Measurements from ENCODE around the gene KAZALD1. TPM values are rescaled to one million over a fixed set of nuclear protein-coding genes. Genes with fewer than 3 reads are reported as not detected.

The KAZALD1 gene
- polyA plus RNA-seq, 1 of the 3 experiments (the other 2 are of a cell fraction), result 3.0 TPM

- TF ChIP-seq GABPA (IDR thresholded peaks at IDR 0.05; ENCODE audit: low read depth), result no peak
- TF ChIP-seq RCOR1 (IDR thresholded peaks at IDR 0.05; ENCODE audit: low read length), result no peak
- no peak for TF ChIP-seq IRF3 (IDR thresholded peaks at IDR 0.05; ENCODE audit: low read depth, low read length)
- no peak for TF ChIP-seq JUND (IDR thresholded peaks at IDR 0.05)
- no peak for TF ChIP-seq USF2 (IDR thresholded peaks at IDR 0.05; ENCODE audit: borderline replicate concordance, low read depth, low read length)
- no peak for TF ChIP-seq MXI1 (IDR thresholded peaks at IDR 0.05; ENCODE audit: low read depth, low read length)
- no peak for TF ChIP-seq SMC3 (IDR thresholded peaks at IDR 0.05; ENCODE audit: low read depth, low read length)
- TF ChIP-seq TCF12 (IDR thresholded peaks at IDR 0.05), result 0 out of 2 replicates have a peak, but pooled peaks have one; percentile 29
- no peak for TF ChIP-seq GATA2 (CRISPR knock-in tag; IDR thresholded peaks at IDR 0.05)
- 0 out of 2 replicates have a peak, but pooled peaks have one; percentile 4 for TF ChIP-seq RXRA (IDR thresholded peaks at IDR 0.05; ENCODE audit: borderline replicate concordance, low read depth)
- no peak for TF ChIP-seq ELF1 (IDR thresholded peaks at IDR 0.05)
Observed at GRCh38 chr10:101060951-101061623, 702 bp upstream of the KAZALD1 start (continued).

- WGBS (ENCODE audit: low lambda C conversion rate), result 63% methylated on average over 12 of the region's 63 CpGs
- POLR2A ChIA-PET, result interaction anchor here (2.9 kb wide), 1 partner anchor 19 kb away, joined by 11 read pairs; no protein-coding TSS in a partner anchor
- no peaks in the 10 kb centered on the region for H4K20me1 ChIP-seq (ENCODE audit: insufficient read depth)
- peak; percentile 59 for DNase-seq
- no peaks in the 10 kb centered on the region for H3K36me3 ChIP-seq (replicated peaks in 1 of 2; ENCODE audit: control insufficient read depth in 1 of 2, insufficient read depth in 2 of 2, low read length in 1 of 2)
- peaks cover 31% of the 10 kb centered on the region for H3K79me2 ChIP-seq (ENCODE audit: insufficient read depth)
- CTCF ChIA-PET, result interaction anchor here (0.7 to 18.9 kb wide), 12 partner anchors 9 to 1052 kb away, joined by 3 to 234 read pairs (median 10); no protein-coding TSS in a partner anchor
- no peak overlapping the region for H3K9ac ChIP-seq
- no peak for TF ChIP-seq SIN3A (IDR thresholded peaks at IDR 0.05; ENCODE audit: borderline replicate concordance, low read depth, low read length)
- TF ChIP-seq MAX (IDR thresholded peaks at IDR 0.05; ENCODE audit: low read depth), result 0 out of 2 replicates have a peak, but pooled peaks have one; percentile 10
- TF ChIP-seq USF2 (IDR thresholded peaks at IDR 0.05; ENCODE audit: borderline replicate concordance, low read depth, low read length), result no peak
- no peak for TF ChIP-seq RXRA (IDR thresholded peaks at IDR 0.05; ENCODE audit: borderline replicate concordance, low read depth)
- TF ChIP-seq ZBTB33 (IDR thresholded peaks at IDR 0.05; ENCODE audit: borderline replicate concordance, low read depth), result 0 out of 2 replicates have a peak, but pooled peaks have one; percentile 21
- no peak for TF ChIP-seq POLR2AphosphoS5 (IDR thresholded peaks at IDR 0.05; ENCODE audit: low read depth, low read length)
- peak; percentile 45 for TF ChIP-seq CTCF (IDR thresholded peaks at IDR 0.05)
- H3K4me3 ChIP-seq (ENCODE audit: low read depth in 2 of 2, low read length in 1 of 2), result 0 out of 4 replicates have a peak overlapping the region, but pooled peaks have one; percentile 3 to 100
- H3K4me2 ChIP-seq, result peak overlapping the region; percentile 94
- H3K9me2 ChIP-seq, result no peaks in the 10 kb centered on the region
- peaks cover 19 to 37% of the 10 kb centered on the region in 2 experiments; a peak in 3 of 4 replicates for H3K4me1 ChIP-seq (ENCODE audit: control insufficient read depth in 1 of 2, insufficient read depth in 2 of 2, low read depth in 1 of 2, low read length in 1 of 2)
- H3K9me3 ChIP-seq, result no peaks in the 10 kb centered on the region
- no peaks in the 10 kb centered on the region for H3K27me3 ChIP-seq (ENCODE audit: insufficient read depth)
- peak overlapping the region in 1 of 2 experiments; percentile 13; a peak in 1 of 4 replicates for H3K27ac ChIP-seq (ENCODE audit: low read depth in 2 of 2, low read length in 1 of 2)
- no peak overlapping the region for H2AFZ ChIP-seq (ENCODE audit: low read depth)
- peaks cover 2% of the 10 kb centered on the region for H3F3A ChIP-seq (replicated peaks; ENCODE audit: insufficient read depth)
Observed at GRCh38 chr10:101062232-101063049, 652 bp downstream of the KAZALD1 start.

Data from SK-N-SH (cell line).